ENCODE measurements around the gene KCTD10.
"Not testable (repeated sequence)": the region's sequence is repeated elsewhere in the genome, so short reads cannot be mapped to it uniquely, and the experiment has no call there.

The KCTD10 gene

GRCh38 chr12:109446869-109447268 lies 30.2 kb downstream of the KCTD10 start:
- DNase-seq: peak in 1 of 2 donors; percentile 12

GRCh38 chr12:109445191-109445609 lies 31.9 kb downstream of the KCTD10 start:
- no peak for DNase-seq

- no peak for DNase-seq
Observed at GRCh38 chr12:109444259-109444658, 32.8 kb downstream of the KCTD10 start.

GRCh38 chr12:109443794-109444193 lies 33.3 kb downstream of the KCTD10 start:
- DNase-seq: no peak

GRCh38 chr12:109440851-109441490 lies 36.1 kb downstream of the KCTD10 start:
- DNase-seq: no peak

- not testable (repeated sequence) for DNase-seq
Observed at GRCh38 chr12:109439951-109440350, 37.1 kb downstream of the KCTD10 start.

GRCh38 chr12:109439181-109439580 lies 37.9 kb downstream of the KCTD10 start:
- DNase-seq: no peak

GRCh38 chr12:109436188-109436560 lies 40.9 kb downstream of the KCTD10 start:
- DNase-seq: no peak

- DNase-seq: no peak
Observed at GRCh38 chr12:109435428-109436187, 41.5 kb downstream of the KCTD10 start.

- DNase-seq: no peak
Observed at GRCh38 chr12:109434582-109434981, 42.5 kb downstream of the KCTD10 start.

GRCh38 chr12:109433618-109434017 lies 43.5 kb downstream of the KCTD10 start:
- DNase-seq: no peak

- DNase-seq: peak; percentile 73 to 74
Observed at GRCh38 chr12:109432842-109433304, 44.2 kb downstream of the KCTD10 start.

GRCh38 chr12:109432431-109432830 lies 44.7 kb downstream of the KCTD10 start:
- no peak for DNase-seq

- DNase-seq: no peak
Observed at GRCh38 chr12:109430244-109430643, 46.9 kb downstream of the KCTD10 start.

GRCh38 chr12:109428804-109429203 lies 48.3 kb downstream of the KCTD10 start:
- not testable (repeated sequence) for DNase-seq

GRCh38 chr12:109428037-109428629 lies 49.0 kb downstream of the KCTD10 start:
- DNase-seq: peak; percentile 73 to 76

GRCh38 chr12:109423392-109423791 lies 53.7 kb downstream of the KCTD10 start:
- DNase-seq: no peak

GRCh38 chr12:109422251-109422650 lies 54.8 kb downstream of the KCTD10 start:
- no peak for DNase-seq

GRCh38 chr12:109421355-109422087 lies 55.6 kb downstream of the KCTD10 start:
- no peak for DNase-seq

GRCh38 chr12:109418848-109419480 lies 58.1 kb downstream of the KCTD10 start:
- no peak for DNase-seq

GRCh38 chr12:109406147-109406546 lies 71.0 kb downstream of the KCTD10 start:
- DNase-seq: not testable (repeated sequence)

GRCh38 chr12:109404841-109405240 lies 72.3 kb downstream of the KCTD10 start:
- DNase-seq: not testable (repeated sequence)

All from CD4-positive, alpha-beta T cell treated with Interleukin-4 for 1 hour (primary cell).